SK-N-SH treated with all-trans-retinoic acid at 6 μM for 48 hours (cell line): Measurements from ENCODE around the gene TWSG1.
"Not testable (repeated sequence)": the region's sequence is repeated elsewhere in the genome, so short reads cannot be mapped to it uniquely, and the experiment has no call there.

ENCODE experiments used
- ATAC-seq: fragments of 200-7000 bp; cut with Tn5 transposase; 3 replicates; pipeline ENCODE4 v1.9.1; 2020; ENCODE audit warnings: mild to moderate bottlenecking, moderate library complexity
- ARNTL ChIP-seq: fragments of 450-650 bp; formaldehyde crosslinking; IDR thresholded peaks from 2 replicates; pipeline ENCODE4 v1.5.0; 2020; ENCODE audit warnings: low read depth, mild to moderate bottlenecking, moderate library complexity, borderline replicate concordance
- BACH2 ChIP-seq: fragments of 250-450 bp; sonication (Bioruptor Pico); IDR thresholded peaks from 2 replicates; pipeline ENCODE4 v1.9.0; 2021; ENCODE audit warnings: mild to moderate bottlenecking, borderline replicate concordance
- ESRRG ChIP-seq: fragments of 250-450 bp; sonication (Bioruptor Pico); IDR thresholded peaks from 2 replicates; pipeline ENCODE4 v1.6.1; 2021; ENCODE audit warnings: mild to moderate bottlenecking
- GLIS3 ChIP-seq: fragments of 250-450 bp; sonication (Bioruptor Pico); IDR thresholded peaks from 2 replicates; pipeline ENCODE4 v1.5.0; 2020; ENCODE audit warnings: mild to moderate bottlenecking, moderate library complexity
- ISL1 ChIP-seq: fragments of 250-450 bp; sonication (Bioruptor Pico); IDR thresholded peaks from 2 replicates; pipeline ENCODE4 v2.1.2; 2022; ENCODE audit warnings: mild to moderate bottlenecking, moderate library complexity
- PPARA ChIP-seq: fragments of 250-450 bp; sonication (Bioruptor Pico); IDR thresholded peaks from 2 replicates; pipeline ENCODE4 v1.5.0; 2020; ENCODE audit warnings: mild to moderate bottlenecking, borderline replicate concordance
- RARB ChIP-seq: fragments of 250-450 bp; sonication (Bioruptor Pico); IDR thresholded peaks from 2 replicates; pipeline ENCODE4 v1.8.0; 2021; ENCODE audit warnings: mild to moderate bottlenecking, moderate library complexity
- ZC3H10 ChIP-seq: fragments of 250-450 bp; sonication (Bioruptor Pico); IDR thresholded peaks from 2 replicates; pipeline ENCODE4 v1.5.1; 2021; ENCODE audit warnings: mild to moderate bottlenecking, moderate library complexity
- ZFP3 ChIP-seq: fragments of 250-450 bp; sonication (Bioruptor Pico); IDR thresholded peaks from 2 replicates; pipeline ENCODE4 v1.5.0; 2020; ENCODE audit warnings: mild to moderate bottlenecking, moderate library complexity
- ZFP30 ChIP-seq: fragments of 450-650 bp; formaldehyde crosslinking; IDR thresholded peaks from 2 replicates; pipeline ENCODE4 v1.5.0; 2022; ENCODE audit warnings: mild to moderate bottlenecking, moderate library complexity
- ZNF8 ChIP-seq: fragments of 450-650 bp; formaldehyde crosslinking; IDR thresholded peaks from 2 replicates; pipeline ENCODE4 v1.5.0; 2020; ENCODE audit warnings: mild to moderate bottlenecking, moderate library complexity
- TF ChIP-seq, protein P1 (sequence below): fragments of 250-450 bp; sonication (Bioruptor Pico); IDR thresholded peaks from 2 replicates; pipeline ENCODE4 v1.5.0; 2020; ENCODE audit warnings: mild to moderate bottlenecking, moderate library complexity
- TF ChIP-seq, protein P2 (sequence below): fragments of 250-450 bp; sonication (Bioruptor Pico); IDR thresholded peaks from 2 replicates; pipeline ENCODE4 v1.8.0; 2021; ENCODE audit warnings: low read depth, mild to moderate bottlenecking, moderate library complexity, borderline replicate concordance
- TF ChIP-seq, protein P3 (sequence below): fragments of 250-450 bp; sonication (Bioruptor Pico); IDR thresholded peaks from 2 replicates; pipeline ENCODE4 v1.8.0; 2020; ENCODE audit warnings: mild to moderate bottlenecking, moderate library complexity, borderline replicate concordance
- TF ChIP-seq, protein P4 (sequence below): fragments of 250-450 bp; sonication (Bioruptor Pico); IDR thresholded peaks from 2 replicates; pipeline ENCODE4 v1.5.1; 2021; ENCODE audit warnings: mild to moderate bottlenecking, moderate library complexity

The TWSG1 gene

DNA sequence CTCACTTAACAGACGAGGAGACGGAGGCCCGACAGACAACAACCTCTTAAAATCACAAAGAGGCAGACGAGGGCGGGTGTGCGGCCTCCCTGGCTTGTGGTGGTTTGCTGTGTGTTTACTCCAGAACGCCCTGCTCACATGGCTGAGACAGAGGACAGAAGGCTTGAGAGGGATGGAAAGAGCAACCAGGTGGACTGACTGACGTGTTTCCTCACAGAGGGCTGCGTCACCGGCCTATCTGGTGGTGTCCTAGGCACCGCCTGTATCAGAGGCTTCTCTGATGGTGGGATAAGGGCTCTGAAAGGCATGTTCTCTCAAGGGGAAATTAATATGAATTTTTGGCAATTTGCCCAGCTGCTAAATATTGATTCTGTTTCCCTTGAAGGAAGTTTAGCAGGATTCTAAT, 93.7 kb downstream of the TWSG1 start:
- TF ChIP-seq RARB (CRISPR knock-in tag) (no peak), ZFP3 (no peak), ESRRG (CRISPR knock-in tag) (no peak), ZFP30 (CRISPR knock-in tag) (no peak), GLIS3 (CRISPR knock-in tag) (no peak), ZNF8 (CRISPR knock-in tag) (no peak), PPARA (CRISPR knock-in tag) (no peak)
- TF ChIP-seq, protein P1, sequence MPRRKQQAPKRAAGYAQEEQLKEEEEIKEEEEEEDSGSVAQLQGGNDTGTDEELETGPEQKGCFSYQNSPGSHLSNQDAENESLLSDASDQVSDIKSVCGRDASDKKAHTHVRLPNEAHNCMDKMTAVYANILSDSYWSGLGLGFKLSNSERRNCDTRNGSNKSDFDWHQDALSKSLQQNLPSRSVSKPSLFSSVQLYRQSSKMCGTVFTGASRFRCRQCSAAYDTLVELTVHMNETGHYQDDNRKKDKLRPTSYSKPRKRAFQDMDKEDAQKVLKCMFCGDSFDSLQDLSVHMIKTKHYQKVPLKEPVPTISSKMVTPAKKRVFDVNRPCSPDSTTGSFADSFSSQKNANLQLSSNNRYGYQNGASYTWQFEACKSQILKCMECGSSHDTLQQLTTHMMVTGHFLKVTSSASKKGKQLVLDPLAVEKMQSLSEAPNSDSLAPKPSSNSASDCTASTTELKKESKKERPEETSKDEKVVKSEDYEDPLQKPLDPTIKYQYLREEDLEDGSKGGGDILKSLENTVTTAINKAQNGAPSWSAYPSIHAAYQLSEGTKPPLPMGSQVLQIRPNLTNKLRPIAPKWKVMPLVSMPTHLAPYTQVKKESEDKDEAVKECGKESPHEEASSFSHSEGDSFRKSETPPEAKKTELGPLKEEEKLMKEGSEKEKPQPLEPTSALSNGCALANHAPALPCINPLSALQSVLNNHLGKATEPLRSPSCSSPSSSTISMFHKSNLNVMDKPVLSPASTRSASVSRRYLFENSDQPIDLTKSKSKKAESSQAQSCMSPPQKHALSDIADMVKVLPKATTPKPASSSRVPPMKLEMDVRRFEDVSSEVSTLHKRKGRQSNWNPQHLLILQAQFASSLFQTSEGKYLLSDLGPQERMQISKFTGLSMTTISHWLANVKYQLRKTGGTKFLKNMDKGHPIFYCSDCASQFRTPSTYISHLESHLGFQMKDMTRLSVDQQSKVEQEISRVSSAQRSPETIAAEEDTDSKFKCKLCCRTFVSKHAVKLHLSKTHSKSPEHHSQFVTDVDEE: no peak
- TF ChIP-seq, protein P2, sequence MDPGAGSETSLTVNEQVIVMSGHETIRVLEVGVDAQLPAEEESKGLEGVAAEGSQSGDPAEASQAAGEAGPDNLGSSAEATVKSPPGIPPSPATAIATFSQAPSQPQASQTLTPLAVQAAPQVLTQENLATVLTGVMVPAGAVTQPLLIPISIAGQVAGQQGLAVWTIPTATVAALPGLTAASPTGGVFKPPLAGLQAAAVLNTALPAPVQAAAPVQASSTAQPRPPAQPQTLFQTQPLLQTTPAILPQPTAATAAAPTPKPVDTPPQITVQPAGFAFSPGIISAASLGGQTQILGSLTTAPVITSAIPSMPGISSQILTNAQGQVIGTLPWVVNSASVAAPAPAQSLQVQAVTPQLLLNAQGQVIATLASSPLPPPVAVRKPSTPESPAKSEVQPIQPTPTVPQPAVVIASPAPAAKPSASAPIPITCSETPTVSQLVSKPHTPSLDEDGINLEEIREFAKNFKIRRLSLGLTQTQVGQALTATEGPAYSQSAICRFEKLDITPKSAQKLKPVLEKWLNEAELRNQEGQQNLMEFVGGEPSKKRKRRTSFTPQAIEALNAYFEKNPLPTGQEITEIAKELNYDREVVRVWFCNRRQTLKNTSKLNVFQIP: no peak
- no peak for ATAC-seq

DNA sequence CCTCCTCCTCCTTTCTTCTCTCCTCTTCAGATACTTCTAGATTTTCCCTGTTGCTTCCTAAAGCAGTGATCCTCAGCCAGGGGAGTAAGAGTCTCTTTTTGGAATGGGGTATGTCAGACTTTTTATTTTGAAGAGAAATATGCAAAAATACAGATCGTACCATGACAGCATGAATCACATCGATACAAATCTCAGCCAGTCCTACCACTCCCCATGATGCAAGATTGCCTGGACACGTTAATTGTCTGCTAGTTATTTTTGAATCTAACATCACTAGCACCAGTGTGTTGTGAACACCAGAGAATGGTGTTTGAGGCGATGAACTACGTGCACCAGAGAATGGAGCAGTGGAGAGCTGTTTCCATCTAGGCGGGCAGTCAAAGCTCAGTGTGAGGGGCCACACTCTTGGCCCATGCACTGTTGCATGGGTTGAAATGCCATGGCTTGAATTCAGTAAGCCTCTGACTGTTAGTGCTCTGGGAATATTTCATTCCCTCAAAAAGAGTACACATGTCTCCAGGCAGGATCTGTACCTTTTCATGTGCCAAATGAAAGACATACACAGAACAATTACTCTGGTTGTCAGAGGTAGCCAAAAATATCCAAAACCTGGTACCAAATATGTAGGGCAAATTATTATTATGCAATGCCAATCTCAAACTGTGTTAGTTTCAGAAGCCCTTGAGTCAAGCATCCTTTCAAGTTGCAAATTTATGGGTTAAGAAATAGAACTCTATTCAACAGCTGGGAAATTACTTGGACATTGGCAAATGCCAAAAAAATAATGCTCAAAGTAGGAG, 94.5 kb downstream of the TWSG1 start:
- ATAC-seq: no peak
- TF ChIP-seq PPARA (CRISPR knock-in tag): no peak
- no peak for TF ChIP-seq ISL1 (CRISPR knock-in tag)
- TF ChIP-seq BACH2 (CRISPR knock-in tag): no peak
- TF ChIP-seq GLIS3 (CRISPR knock-in tag): no peak
- TF ChIP-seq, protein P1: no peak
- TF ChIP-seq RARB (CRISPR knock-in tag): no peak

DNA sequence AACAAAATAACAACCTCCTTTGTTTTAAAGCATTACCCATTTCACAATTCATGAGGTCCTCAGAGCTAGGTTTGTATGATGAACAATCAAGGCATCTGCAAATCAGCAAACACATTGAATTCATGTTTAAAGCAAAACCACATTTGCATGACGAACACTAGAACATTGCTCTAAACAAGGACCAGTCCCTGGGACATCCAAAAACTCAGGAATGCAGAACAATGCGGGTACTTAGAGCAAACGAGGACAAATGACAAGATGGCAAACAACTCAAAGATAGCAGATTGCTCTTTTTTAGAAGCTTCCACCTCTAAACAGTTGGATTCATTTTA, 95.1 kb downstream of the TWSG1 start:
- no peak for ATAC-seq

DNA sequence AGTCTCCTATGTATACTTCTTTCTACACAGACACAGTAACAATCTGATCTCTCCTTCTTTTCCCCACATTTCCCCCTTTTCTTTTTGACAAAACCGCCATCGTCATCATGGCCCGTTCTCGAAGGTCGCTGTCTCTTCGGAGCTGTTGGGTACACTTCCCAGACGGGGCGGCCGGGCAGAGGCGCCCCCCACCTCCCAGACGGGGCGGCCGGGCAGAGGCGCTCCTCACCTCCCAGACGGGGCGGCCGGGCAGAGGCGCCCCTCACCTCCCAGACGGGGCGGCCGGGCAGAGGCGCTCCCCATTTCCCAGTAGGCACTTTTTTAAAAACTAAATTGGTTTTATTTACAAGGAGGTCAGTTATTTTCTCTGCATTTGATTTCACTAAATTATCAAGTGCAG, 95.7 kb downstream of the TWSG1 start:
- ATAC-seq: not testable (repeated sequence)

More for the DNA sequence above, 95.1 kb downstream of the TWSG1 start:
- TF ChIP-seq ARNTL (no peak), ZC3H10 (CRISPR knock-in tag) (no peak), ESRRG (CRISPR knock-in tag) (no peak), RARB (CRISPR knock-in tag) (no peak), ZNF8 (CRISPR knock-in tag) (no peak), PPARA (CRISPR knock-in tag) (no peak)
- TF ChIP-seq, protein P3, sequence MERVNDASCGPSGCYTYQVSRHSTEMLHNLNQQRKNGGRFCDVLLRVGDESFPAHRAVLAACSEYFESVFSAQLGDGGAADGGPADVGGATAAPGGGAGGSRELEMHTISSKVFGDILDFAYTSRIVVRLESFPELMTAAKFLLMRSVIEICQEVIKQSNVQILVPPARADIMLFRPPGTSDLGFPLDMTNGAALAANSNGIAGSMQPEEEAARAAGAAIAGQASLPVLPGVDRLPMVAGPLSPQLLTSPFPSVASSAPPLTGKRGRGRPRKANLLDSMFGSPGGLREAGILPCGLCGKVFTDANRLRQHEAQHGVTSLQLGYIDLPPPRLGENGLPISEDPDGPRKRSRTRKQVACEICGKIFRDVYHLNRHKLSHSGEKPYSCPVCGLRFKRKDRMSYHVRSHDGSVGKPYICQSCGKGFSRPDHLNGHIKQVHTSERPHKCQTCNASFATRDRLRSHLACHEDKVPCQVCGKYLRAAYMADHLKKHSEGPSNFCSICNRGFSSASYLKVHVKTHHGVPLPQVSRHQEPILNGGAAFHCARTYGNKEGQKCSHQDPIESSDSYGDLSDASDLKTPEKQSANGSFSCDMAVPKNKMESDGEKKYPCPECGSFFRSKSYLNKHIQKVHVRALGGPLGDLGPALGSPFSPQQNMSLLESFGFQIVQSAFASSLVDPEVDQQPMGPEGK: no peak
- TF ChIP-seq, protein P2: no peak
- TF ChIP-seq, protein P4, sequence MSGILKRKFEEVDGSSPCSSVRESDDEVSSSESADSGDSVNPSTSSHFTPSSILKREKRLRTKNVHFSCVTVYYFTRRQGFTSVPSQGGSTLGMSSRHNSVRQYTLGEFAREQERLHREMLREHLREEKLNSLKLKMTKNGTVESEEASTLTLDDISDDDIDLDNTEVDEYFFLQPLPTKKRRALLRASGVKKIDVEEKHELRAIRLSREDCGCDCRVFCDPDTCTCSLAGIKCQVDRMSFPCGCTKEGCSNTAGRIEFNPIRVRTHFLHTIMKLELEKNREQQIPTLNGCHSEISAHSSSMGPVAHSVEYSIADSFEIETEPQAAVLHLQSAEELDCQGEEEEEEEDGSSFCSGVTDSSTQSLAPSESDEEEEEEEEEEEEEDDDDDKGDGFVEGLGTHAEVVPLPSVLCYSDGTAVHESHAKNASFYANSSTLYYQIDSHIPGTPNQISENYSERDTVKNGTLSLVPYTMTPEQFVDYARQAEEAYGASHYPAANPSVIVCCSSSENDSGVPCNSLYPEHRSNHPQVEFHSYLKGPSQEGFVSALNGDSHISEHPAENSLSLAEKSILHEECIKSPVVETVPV (CRISPR knock-in tag): no peak
- TF ChIP-seq, all 23 proteins: peak for 0
